Caco-2 (cell line): ENCODE measurements around the gene LRRC4. TPM values are rescaled to one million over a fixed set of nuclear protein-coding genes. Genes with fewer than 3 reads are reported as not detected.

ENCODE experiments used
- BruUV-seq: library from RNA; stranded (reverse); fragments of 400-500 nt; replicated peaks from 2 replicates; lab custom pipeline; 2021; lab: Mats Ljungman, UMichigan
- CTCF ChIA-PET: fragments of 300-600 bp; sonication (Branson Sonifier 250); formaldehyde crosslinking; loops from one replicate; lab custom pipeline; 2022; ENCODE audit warnings: antibody characterized with exemption; lab: Charles Lee
- POLR2A ChIA-PET: fragments of 300-600 bp; sonication (Branson Sonifier 250); formaldehyde crosslinking; loops from one replicate; lab custom pipeline; 2022; ENCODE audit warnings: antibody characterized with exemption; lab: Charles Lee
- DNase-seq, 2 experiments: peaks; one replicate each; pipeline versions ENCODE4 v3.0.0 to v3.0.0-alpha.2; 2020 to 2022
- H3K27me3 ChIP-seq: replicated peaks from 2 replicates; pipeline ENCODE4 v1.6.0; 2011; ENCODE audit warnings: low read length; ENCODE audit not compliant: control insufficient read depth, insufficient read depth
- H3K36me3 ChIP-seq: 2 replicates; pipeline ENCODE4 v1.5.1; 2011; ENCODE audit warnings: low read length; ENCODE audit not compliant: control insufficient read depth, insufficient read depth
- H3K4me1 ChIP-seq: fragments of 250-450 bp; sonication (Bioruptor Pico); 2 replicates; pipeline ENCODE4 v1.5.1; 2020; ENCODE audit warnings: mild to moderate bottlenecking
- H3K4me3 ChIP-seq: 2 replicates; pipeline ENCODE4 v1.5.1; 2011; ENCODE audit warnings: low read depth, mild to moderate bottlenecking, control low read depth, low read length
- H3K9me3 ChIP-seq: fragments of 250-450 bp; sonication (Bioruptor Pico); 2 replicates; pipeline ENCODE4 v1.5.1; 2020; ENCODE audit warnings: mild to moderate bottlenecking, moderate library complexity
- H3K27ac Mint-ChIP-seq: one replicate; pipeline ENCODE4 v1.8.0; 2022; ENCODE audit warnings: mixed read lengths; ENCODE audit not compliant: unreplicated experiment
- H3K27me3 Mint-ChIP-seq: one replicate; pipeline ENCODE4 v1.8.0; 2022; ENCODE audit warnings: mixed read lengths; ENCODE audit not compliant: insufficient read depth, unreplicated experiment
- H3K36me3 Mint-ChIP-seq: one replicate; pipeline ENCODE4 v1.8.0; 2022; ENCODE audit warnings: mild to moderate bottlenecking, mixed read lengths; ENCODE audit not compliant: insufficient read depth, unreplicated experiment
- H3K4me1 Mint-ChIP-seq: one replicate; pipeline ENCODE4 v1.8.0; 2022; ENCODE audit warnings: low read depth, mixed read lengths; ENCODE audit not compliant: unreplicated experiment
- H3K4me3 Mint-ChIP-seq: one replicate; pipeline ENCODE4 v1.8.0; 2022; ENCODE audit warnings: mild to moderate bottlenecking, moderate library complexity, mixed read lengths; ENCODE audit not compliant: unreplicated experiment
- H3K9me3 Mint-ChIP-seq: one replicate; pipeline ENCODE4 v1.8.0; 2022; ENCODE audit warnings: mixed read lengths; ENCODE audit not compliant: unreplicated experiment
- CTCF ChIP-seq, 2 experiments: fragments of 200-600 bp in 1 of 2; IDR thresholded peaks; 1 replicate in 1 of 2; 2 replicates in 1 of 2; pipeline versions ENCODE4 v1.5.1 to v1.8.0; 2011 to 2022; ENCODE audit warnings: antibody characterized with exemption in 1 of 2, control low read depth in 1 of 2, inconsistent platforms in 1 of 2, low read depth in 1 of 2, low read length in 1 of 2, mild to moderate bottlenecking in 1 of 2, moderate library complexity in 1 of 2; ENCODE audit not compliant: insufficient read depth in 1 of 2, severe bottlenecking in 1 of 2, unreplicated experiment in 1 of 2
- intact Hi-C: fragments of 100-400 bp; cut with micrococcal nuclease; formaldehyde crosslinking; loops from one replicate; pipeline ENCODE4 v1.10.0; 2022; ENCODE audit not compliant: unreplicated experiment
- total RNA-seq: library from RNA; stranded (reverse); gene quantifications from 2 replicates; pipeline ENCODE4 v1.2.3, GENCODE V29; 2022

Gene LRRC4
- total RNA-seq, 1 experiment from 2014 or later = not detected

GRCh38 chr7:128068785-128069184 lies 37.5 kb upstream of the LRRC4 start:
- H3K4me3 Mint-ChIP-seq = no peak overlapping the region
- Histone ChIP-seq H3K36me3 (no peaks in the 10 kb centered on the region), H3K4me3 (no peak overlapping the region), H3K9me3 (no peaks in the 10 kb centered on the region), H3K4me1 (no peaks in the 10 kb centered on the region), H3K27me3 (no peaks in the 10 kb centered on the region)
- TF ChIP-seq CTCF (IDR thresholded peaks at IDR 0.05; ENCODE audit: insufficient read depth in 1 of 2, low read depth in 1 of 2, low read length in 1 of 2, severe bottlenecking in 1 of 2, unreplicated experiment in 1 of 2) = no peak
- intact Hi-C loops = no loop called here
- H3K27ac Mint-ChIP-seq = no peak overlapping the region
- H3K36me3 Mint-ChIP-seq = peaks cover 52% of the 10 kb centered on the region
- no peaks in the 10 kb centered on the region for H3K9me3 Mint-ChIP-seq
- CTCF ChIA-PET = no interaction called here
- DNase-seq = no peak
- POLR2A ChIA-PET = interaction anchor here (0.5 kb wide), 1 partner anchor 51 kb away, joined by 4 read pairs; no protein-coding TSS in a partner anchor
- H3K27me3 Mint-ChIP-seq = no peaks in the 10 kb centered on the region
- H3K4me1 Mint-ChIP-seq = no peaks in the 10 kb centered on the region
- BruUV-seq = no TSS peak

- Mint-ChIP-seq H3K4me1 (no peaks in the 10 kb centered on the region), H3K9me3 (no peaks in the 10 kb centered on the region), H3K4me3 (no peak overlapping the region), H3K27me3 (no peaks in the 10 kb centered on the region), H3K27ac (no peak overlapping the region), H3K36me3 (peaks cover 50% of the 10 kb centered on the region)
- ChIA-PET POLR2A (no interaction called here), CTCF (no interaction called here)
- H3K9me3 ChIP-seq = no peaks in the 10 kb centered on the region
- H3K4me1 ChIP-seq = no peaks in the 10 kb centered on the region
- H3K4me3 ChIP-seq = no peak overlapping the region
- DNase-seq = no peak
- BruUV-seq = no TSS peak
- no peak for TF ChIP-seq CTCF (IDR thresholded peaks at IDR 0.05; ENCODE audit: insufficient read depth in 1 of 2, low read depth in 1 of 2, low read length in 1 of 2, severe bottlenecking in 1 of 2, unreplicated experiment in 1 of 2)
- no peaks in the 10 kb centered on the region for H3K27me3 ChIP-seq
- no peaks in the 10 kb centered on the region for H3K36me3 ChIP-seq
- intact Hi-C loops = no loop called here
Measured at GRCh38 chr7:128067983-128068382, 36.7 kb upstream of the LRRC4 start.

GRCh38 chr7:128066858-128067257 lies 35.6 kb upstream of the LRRC4 start:
- H3K4me3 ChIP-seq = no peak overlapping the region
- Mint-ChIP-seq H3K27ac (no peak overlapping the region), H3K27me3 (no peaks in the 10 kb centered on the region), H3K4me1 (no peaks in the 10 kb centered on the region), H3K36me3 (peaks cover 39% of the 10 kb centered on the region), H3K4me3 (no peak overlapping the region), H3K9me3 (no peaks in the 10 kb centered on the region)
- no peaks in the 10 kb centered on the region; the same call in 1 of the 2 replicates for H3K36me3 ChIP-seq
- ChIA-PET POLR2A (no interaction called here), CTCF (no interaction called here)
- no peak for TF ChIP-seq CTCF (IDR thresholded peaks at IDR 0.05; ENCODE audit: insufficient read depth in 1 of 2, low read depth in 1 of 2, low read length in 1 of 2, severe bottlenecking in 1 of 2, unreplicated experiment in 1 of 2)
- no TSS peak for BruUV-seq
- intact Hi-C loops = no loop called here
- no peaks in the 10 kb centered on the region for H3K9me3 ChIP-seq
- H3K4me1 ChIP-seq = no peaks in the 10 kb centered on the region
- no peak for DNase-seq
- H3K27me3 ChIP-seq = no peaks in the 10 kb centered on the region
